SK-N-DZ (cell line): ENCODE measurements around the gene POLR1C.

ENCODE experiments used
- small RNA-seq, 2 experiments: library from RNA; depleted of rRNA; stranded (forward); fragments of <200 nt; gene quantifications; one replicate each; pipeline ENCODE3, GENCODE V24; 2014

Gene POLR1C

Small RNA genes lying within 50 kb of the gene (small RNA-seq; reads per million reads assigned to genes)
- 0 reads per million in 2 experiments for gene RF00426
- gene RNU6-1113P, result 0 reads per million in 2 experiments
